K562 (cell line): ENCODE data around the gene GALNT12. TPM values are rescaled to one million over a fixed set of nuclear protein-coding genes. Genes with fewer than 3 reads are reported as not detected.
A peak's percentile ranks its signal among the peaks of the same experiment; 100 is the strongest.

Experiments used
- ATF1 ChIP-seq, 2 experiments: fragments of 450-650 bp in 1 of 2; IDR thresholded peaks; 2 replicates each; pipeline ENCODE4 v1.6.1; 2016; ENCODE audit warnings: missing compliant biosample characterization in 1 of 2, missing genetic modification characterization in 1 of 2
- CBFA2T2 ChIP-seq: fragments of 450-650 bp; conservative IDR thresholded peaks from 2 replicates; pipeline ENCODE4 v1.6.1; 2017; ENCODE audit warnings: mild to moderate bottlenecking
- FIP1L1 ChIP-seq: fragments of 200-400 bp; formaldehyde crosslinking; IDR thresholded peaks from 2 replicates; pipeline ENCODE4 v1.6.1; 2018; ENCODE audit warnings: mild to moderate bottlenecking, low read depth, low read length; ENCODE audit not compliant: poor library complexity, severe bottlenecking
- FOS ChIP-seq: IDR thresholded peaks from 3 replicates; pipeline ENCODE4 v1.6.1; 2011; ENCODE audit not compliant: insufficient read length; ENCODE audit errors: extremely low read depth
- ILF3 ChIP-seq: fragments of 450-650 bp; IDR thresholded peaks from 2 replicates; pipeline ENCODE4 v1.6.1; 2018; ENCODE audit warnings: antibody characterized with exemption, mild to moderate bottlenecking, moderate library complexity, borderline replicate concordance
- PHF8 ChIP-seq: fragments of 200-600 bp; sonication (generic); IDR thresholded peaks from 2 replicates; pipeline ENCODE4 v1.6.1; 2012; ENCODE audit warnings: mixed run types, mild to moderate bottlenecking, inconsistent platforms, low read length, moderate library complexity, borderline replicate concordance
- PPARD ChIP-seq: fragments of 250-450 bp; sonication (Bioruptor Pico); IDR thresholded peaks from 2 replicates; pipeline ENCODE4 v1.8.0; 2022; ENCODE audit warnings: inconsistent platforms, mild to moderate bottlenecking, moderate library complexity
- SRSF7 ChIP-seq: fragments of 200-400 bp; formaldehyde crosslinking; optimal IDR thresholded peaks from 2 replicates; pipeline ENCODE3; 2017; ENCODE audit warnings: mild to moderate bottlenecking, low read depth, low read length
- TAL1 ChIP-seq: fragments of 450-650 bp; IDR thresholded peaks from 2 replicates; pipeline ENCODE4 v1.6.1; 2016; ENCODE audit warnings: mild to moderate bottlenecking
- VEZF1 ChIP-seq: fragments of 200-800 bp; sonication (Bioruptor generic); IDR thresholded peaks from 2 replicates; pipeline ENCODE4 v1.6.1; 2017; ENCODE audit warnings: missing genetic modification characterization, missing compliant biosample characterization
- polyA plus RNA-seq, 8 experiments: library from polyadenylated mRNA; depleted of rRNA in 4 of 8; stranded (reverse) in 5 of 8; unstranded in 3 of 8; fragments of >200 nt; fragmentation: Nextera tagmentation in 2 of 8; fragmentation: Illumina TruSeq in 1 of 8; extraction: Ambion mirVana in 2 of 8; extraction: Trizol in 1 of 8; gene quantifications; 2 replicates each; pipeline versions ENCODE4 v1.2.1 to v1.2.3, GENCODE V29; 2011 to 2014; ENCODE audit warnings: inconsistent platforms in 1 of 8, missing spikeins in 1 of 8
- total RNA-seq, 7 experiments: library from RNA; depleted of rRNA in 6 of 7; stranded (reverse); fragments of >200 nt in 6 of 7; fragmentation: Illumina TruSeq in 2 of 7; extraction: Trizol in 2 of 7; gene quantifications; 2 replicates each; pipeline versions ENCODE4 v1.2.1 to v1.2.3, GENCODE V29; 2011 to 2021; ENCODE audit warnings: low replicate concordance in 1 of 7
- TF ChIP-seq, protein P1 (sequence below), 2 experiments: fragments of 450-650 bp; IDR thresholded peaks; 2 replicates each; pipeline ENCODE4 v1.6.1; 2016; ENCODE audit warnings: mild to moderate bottlenecking in 2 of 2, borderline replicate concordance in 1 of 2, low read depth in 1 of 2, moderate library complexity in 1 of 2
- TF ChIP-seq, protein P2 (sequence below): fragments of 450-650 bp; conservative IDR thresholded peaks from 2 replicates; pipeline ENCODE4 v1.6.1; 2016; ENCODE audit warnings: missing genetic modification characterization, low read depth, mild to moderate bottlenecking, control low read depth, missing compliant biosample characterization
- TF ChIP-seq, protein P3 (sequence below): IDR thresholded peaks from 2 replicates; pipeline ENCODE4 v1.6.1; 2016; ENCODE audit warnings: missing genetic modification characterization, missing compliant biosample characterization

GALNT12 gene
- total and polyA plus RNA-seq, 9 of the 15 experiments (the other 6 are each of a cell fraction or from before 2014, with no cell fraction given) = 29.7 to 82.9 (median 44.2) TPM

DNA sequence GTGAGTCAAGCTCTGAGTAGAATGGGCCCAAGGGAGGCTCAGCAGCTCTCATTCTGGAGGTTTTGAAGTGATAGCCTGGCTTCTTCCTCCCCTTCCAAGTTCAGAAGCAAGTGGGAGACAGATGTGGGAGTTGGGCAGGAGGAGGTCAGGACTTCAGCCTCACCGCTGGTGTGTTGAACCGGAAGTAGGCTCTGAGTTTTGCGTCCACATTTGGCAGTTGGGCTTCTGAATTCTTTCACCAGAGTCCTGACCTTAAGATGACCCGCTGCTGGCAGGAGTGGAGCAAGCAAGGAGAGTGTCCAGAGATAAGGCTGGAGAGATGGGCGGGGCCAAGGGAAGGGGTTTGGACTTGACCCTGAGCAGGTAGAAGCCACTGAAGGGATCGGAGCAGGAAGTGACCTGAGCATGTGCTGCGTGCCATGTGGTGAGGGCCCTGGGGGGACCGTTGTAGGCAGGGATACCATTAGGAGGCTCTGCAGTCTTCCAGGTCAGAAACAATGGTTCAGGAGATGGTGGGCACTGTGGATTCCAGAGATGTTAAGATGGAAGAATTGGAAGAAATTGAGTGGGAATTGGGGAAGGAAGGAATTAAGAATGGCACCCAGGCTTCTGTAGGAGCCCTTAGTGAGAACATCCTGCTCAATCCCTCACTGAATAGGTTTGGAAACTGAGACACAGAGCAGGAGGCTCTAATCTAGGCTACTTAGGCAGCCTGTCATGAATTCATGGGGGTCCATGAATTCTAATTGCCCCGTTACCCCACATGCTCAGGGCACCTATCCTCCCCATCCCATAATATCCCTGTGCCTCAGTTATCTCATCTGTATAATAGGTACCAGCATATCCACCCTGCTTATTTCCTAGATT lies 25.9 kb downstream of the GALNT12 start (continued):
- TF ChIP-seq SRSF7 (no peak), FOS (no peak), ATF1 (CRISPR knock-in tag; IDR thresholded peaks at IDR 0.05) (no peak), ATF1 (tag; IDR thresholded peaks at IDR 0.05) (peak; percentile 58), PPARD (CRISPR knock-in tag) (no peak), VEZF1 (CRISPR knock-in tag) (peak; percentile 67), PHF8 (peak; percentile 31; the same call in 1 of the 2 replicates), CBFA2T2 (peak; percentile 64), ILF3 (no peak), TAL1 (peak; percentile 69), FIP1L1 (no peak)
- TF ChIP-seq, protein P1, sequence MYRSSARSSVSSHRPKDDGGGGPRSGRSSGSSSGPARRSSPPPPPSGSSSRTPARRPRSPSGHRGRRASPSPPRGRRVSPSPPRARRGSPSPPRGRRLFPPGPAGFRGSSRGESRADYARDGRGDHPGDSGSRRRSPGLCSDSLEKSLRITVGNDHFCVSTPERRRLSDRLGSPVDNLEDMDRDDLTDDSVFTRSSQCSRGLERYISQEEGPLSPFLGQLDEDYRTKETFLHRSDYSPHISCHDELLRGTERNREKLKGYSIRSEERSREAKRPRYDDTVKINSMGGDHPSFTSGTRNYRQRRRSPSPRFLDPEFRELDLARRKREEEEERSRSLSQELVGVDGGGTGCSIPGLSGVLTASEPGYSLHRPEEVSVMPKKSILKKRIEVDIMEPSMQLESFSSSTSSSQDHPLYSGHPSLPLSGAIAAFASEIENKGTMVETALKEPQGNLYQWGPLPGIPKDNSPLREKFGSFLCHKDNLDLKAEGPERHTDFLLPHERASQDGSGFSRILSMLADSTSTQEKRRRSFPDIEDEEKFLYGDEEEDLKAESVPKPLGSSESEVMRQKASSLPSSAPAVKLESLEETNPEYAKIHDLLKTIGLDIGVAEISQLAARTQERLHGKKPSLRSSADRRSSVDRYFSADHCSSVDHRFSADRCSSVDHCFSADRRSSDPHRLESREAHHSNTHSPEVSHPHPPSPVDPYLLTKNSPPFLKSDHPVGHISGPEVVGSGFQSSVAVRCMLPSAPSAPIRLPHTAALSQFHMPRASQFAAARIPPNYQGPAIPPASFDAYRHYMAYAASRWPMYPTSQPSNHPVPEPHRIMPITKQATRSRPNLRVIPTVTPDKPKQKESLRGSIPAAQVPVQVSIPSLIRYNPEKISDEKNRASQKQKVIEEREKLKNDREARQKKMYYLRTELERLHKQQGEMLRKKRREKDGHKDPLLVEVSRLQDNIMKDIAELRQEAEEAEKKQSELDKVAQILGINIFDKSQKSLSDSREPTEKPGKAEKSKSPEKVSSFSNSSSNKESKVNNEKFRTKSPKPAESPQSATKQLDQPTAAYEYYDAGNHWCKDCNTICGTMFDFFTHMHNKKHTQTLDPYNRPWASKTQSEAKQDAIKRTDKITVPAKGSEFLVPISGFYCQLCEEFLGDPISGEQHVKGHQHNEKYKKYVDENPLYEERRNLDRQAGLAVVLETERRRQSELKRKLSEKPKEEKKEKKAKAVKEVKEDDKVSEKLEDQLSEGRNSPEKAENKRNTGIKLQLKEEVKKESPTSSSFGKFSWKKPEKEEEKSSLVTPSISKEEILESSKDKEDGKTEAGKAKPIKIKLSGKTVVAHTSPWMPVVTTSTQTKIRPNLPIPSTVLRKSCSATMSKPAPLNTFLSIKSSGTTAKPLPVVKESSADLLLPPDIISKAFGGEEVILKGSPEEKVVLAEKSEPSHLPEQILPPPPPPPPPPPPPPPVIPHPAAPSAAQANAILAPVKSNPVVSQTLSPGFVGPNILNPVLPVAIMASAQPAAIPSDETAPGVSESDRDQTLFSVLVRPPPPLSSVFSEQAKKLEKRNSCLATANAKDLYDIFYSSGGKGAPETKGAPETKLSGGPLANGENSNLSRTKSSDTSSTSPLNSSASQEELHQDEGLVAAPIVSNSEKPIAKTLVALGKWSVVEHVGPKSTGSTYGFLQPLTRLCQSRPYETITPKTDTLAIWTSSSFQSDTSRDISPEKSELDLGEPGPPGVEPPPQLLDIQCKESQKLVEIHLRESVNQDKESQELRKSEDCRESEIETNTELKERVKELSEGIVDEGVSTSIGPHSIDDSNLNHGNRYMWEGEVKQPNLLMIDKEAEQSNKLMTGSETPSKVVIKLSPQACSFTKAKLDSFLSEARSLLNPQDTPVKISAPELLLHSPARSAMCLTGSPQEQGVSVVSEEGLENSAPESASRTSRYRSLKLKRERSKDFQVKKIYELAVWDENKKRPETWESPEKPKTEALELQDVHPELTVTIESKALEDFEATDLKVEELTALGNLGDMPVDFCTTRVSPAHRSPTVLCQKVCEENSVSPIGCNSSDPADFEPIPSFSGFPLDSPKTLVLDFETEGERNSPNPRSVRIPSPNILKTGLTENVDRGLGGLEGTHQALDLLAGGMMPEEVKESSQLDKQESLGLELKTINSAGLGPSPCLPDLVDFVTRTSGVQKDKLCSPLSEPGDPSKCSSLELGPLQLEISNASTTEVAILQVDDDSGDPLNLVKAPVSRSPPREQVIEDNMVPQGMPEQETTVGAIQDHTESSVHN (IDR thresholded peaks at IDR 0.05; ENCODE audit: borderline replicate concordance in 1 of 2, low read depth in 1 of 2) = peak in 1 of 2 experiments; percentile 13; a peak in 1 of 4 replicates
- TF ChIP-seq, protein P2, sequence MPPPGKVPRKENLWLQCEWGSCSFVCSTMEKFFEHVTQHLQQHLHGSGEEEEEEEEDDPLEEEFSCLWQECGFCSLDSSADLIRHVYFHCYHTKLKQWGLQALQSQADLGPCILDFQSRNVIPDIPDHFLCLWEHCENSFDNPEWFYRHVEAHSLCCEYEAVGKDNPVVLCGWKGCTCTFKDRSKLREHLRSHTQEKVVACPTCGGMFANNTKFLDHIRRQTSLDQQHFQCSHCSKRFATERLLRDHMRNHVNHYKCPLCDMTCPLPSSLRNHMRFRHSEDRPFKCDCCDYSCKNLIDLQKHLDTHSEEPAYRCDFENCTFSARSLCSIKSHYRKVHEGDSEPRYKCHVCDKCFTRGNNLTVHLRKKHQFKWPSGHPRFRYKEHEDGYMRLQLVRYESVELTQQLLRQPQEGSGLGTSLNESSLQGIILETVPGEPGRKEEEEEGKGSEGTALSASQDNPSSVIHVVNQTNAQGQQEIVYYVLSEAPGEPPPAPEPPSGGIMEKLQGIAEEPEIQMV (tag) = no peak; the same call in 1 of the 2 replicates
- TF ChIP-seq, protein P3, sequence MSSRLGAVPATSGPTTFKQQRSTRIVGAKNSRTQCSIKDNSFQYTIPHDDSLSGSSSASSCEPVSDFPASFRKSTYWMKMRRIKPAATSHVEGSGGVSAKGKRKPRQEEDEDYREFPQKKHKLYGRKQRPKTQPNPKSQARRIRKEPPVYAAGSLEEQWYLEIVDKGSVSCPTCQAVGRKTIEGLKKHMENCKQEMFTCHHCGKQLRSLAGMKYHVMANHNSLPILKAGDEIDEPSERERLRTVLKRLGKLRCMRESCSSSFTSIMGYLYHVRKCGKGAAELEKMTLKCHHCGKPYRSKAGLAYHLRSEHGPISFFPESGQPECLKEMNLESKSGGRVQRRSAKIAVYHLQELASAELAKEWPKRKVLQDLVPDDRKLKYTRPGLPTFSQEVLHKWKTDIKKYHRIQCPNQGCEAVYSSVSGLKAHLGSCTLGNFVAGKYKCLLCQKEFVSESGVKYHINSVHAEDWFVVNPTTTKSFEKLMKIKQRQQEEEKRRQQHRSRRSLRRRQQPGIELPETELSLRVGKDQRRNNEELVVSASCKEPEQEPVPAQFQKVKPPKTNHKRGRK = no peak
